Esophagus muscularis mucosa (tissue), 3 donors: Measurements from ENCODE around the gene VDR.

Source experiments
- CTCF ChIP-seq, 3 experiments: fragments of 200-600 bp in 2 of 3; fragments of 450-650 bp in 1 of 3; sonication (generic) in 2 of 3; IDR thresholded peaks; one replicate each; pipeline ENCODE4 v1.5.1; 2017 to 2019; ENCODE audit warnings: antibody characterized with exemption in 3 of 3, mild to moderate bottlenecking in 2 of 3, moderate library complexity in 1 of 3
- POLR2A ChIP-seq: fragments of 450-650 bp; IDR thresholded peaks from one replicate; pipeline ENCODE4 v1.6.1; 2017; ENCODE audit warnings: antibody characterized with exemption, moderate library complexity, mild to moderate bottlenecking, low read depth

GRCh38 chr12:47795814-47796411 is 108.9 kb downstream of the VDR start:
- TF ChIP-seq CTCF (IDR thresholded peaks at IDR 0.05) (no peak), POLR2A (no peak)
